Measurements from ENCODE around the gene FGF13.

GRCh38 chrX:138754861-138755260 is 43.3 kb upstream of the FGF13 start:
- TF ChIP-seq CTCF (IDR thresholded peaks at IDR 0.05; ENCODE audit: low read depth, low read length, poor library complexity, severe bottlenecking): no peak
- no peak for TF ChIP-seq EZH2phosphoT487 (IDR thresholded peaks at IDR 0.05; ENCODE audit: borderline replicate concordance, low read length)

All from DOHH2 (cell line).